Ramos (cell line): Measurements from ENCODE around the gene TUB.

Source experiments
- in situ Hi-C: fragments of 300-500 bp; cut with MboI; formaldehyde crosslinking; loops from one replicate; pipeline ENCODE4 v1.14.3; 2022; ENCODE audit warnings: low sequenced_read_pairs; ENCODE audit not compliant: unreplicated experiment

Gene TUB

DNA sequence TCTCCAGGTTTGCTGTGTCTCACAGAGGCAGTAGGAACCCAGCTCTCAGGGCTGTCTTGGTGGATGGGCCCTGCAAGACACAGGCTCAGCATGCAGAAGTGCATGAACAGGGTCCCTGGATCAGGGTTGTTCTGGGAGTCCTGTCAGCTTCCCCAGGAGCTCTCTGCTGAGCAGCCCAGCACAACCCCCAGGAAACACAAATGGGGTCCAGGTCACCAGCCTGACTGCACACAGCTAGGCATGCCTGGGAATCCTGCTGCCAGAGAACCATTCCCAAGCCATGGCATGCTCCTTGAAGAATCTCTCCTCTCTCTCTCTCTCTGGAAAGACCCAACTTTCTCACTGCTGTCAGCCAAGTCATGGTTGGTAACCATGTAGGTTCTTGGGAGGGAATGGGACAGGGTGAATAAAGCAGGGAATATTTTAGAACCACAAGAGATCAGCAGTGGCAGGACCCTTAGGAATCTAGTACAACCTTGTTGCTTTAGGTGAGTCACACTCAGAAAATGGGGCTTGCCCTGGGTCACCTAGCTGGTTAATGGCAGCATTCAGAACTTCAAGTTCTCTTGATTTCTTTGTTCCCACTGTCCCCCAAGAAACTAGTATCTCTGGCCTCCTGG is 21.4 kb downstream of the TUB start:
- in situ Hi-C loops = no loop called here

- in situ Hi-C loops = no loop called here
These were observed 22.0 kb downstream of the TUB start for GRCh38 chr11:8102965-8103364.

- in situ Hi-C loops = no loop called here
These were observed 22.9 kb downstream of the TUB start for GRCh38 chr11:8103909-8104308.

GRCh38 chr11:8105133-8105532 is 24.1 kb downstream of the TUB start:
- in situ Hi-C loops = no loop called here

DNA sequence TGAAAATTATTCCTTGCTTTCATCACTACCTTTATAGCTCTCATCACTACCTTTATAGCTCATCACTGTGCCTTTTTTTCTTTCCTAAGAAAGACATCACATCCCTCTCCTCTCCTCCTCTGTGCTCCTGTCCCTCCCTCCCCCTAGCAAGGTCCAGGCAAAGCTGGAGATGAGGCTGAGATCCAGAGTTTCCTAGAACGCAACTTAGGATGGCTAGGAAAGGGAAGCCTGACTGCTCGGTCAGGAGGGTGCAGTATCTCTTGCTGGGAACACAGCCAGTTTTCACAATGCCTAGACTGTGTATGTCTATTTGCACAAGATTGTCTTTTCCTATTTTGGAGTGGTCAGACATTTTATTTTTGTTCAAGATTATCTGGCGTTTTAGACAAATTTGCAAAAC is 24.7 kb downstream of the TUB start:
- in situ Hi-C loops = no loop called here

GRCh38 chr11:8106679-8107078 is 25.7 kb downstream of the TUB start:
- in situ Hi-C loops = no loop called here

DNA sequence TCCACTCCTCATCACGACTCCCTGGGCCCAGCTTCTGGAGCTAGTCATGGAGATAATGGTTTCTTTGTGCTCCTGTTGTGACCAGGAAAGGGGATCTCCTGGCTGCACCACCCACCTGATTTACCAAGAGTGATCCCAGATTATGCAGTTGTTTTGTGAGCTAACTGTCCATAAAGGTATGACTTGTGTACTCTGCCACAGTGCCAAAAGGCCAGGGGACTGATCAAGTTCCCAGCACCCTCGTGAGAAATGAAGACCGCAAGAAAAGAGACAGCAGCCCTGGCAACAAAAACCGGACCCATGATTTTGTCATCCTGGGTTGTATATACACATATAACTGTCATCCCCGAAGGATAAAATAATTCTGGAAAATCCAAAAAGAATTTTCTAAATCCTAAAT is 26.6 kb downstream of the TUB start:
- in situ Hi-C loops = no loop called here

GRCh38 chr11:8108421-8108820 is 27.4 kb downstream of the TUB start:
- in situ Hi-C loops = no loop called here

GRCh38 chr11:8109675-8110074 is 28.7 kb downstream of the TUB start:
- in situ Hi-C loops = no loop called here

GRCh38 chr11:8110396-8110795 is 29.4 kb downstream of the TUB start:
- in situ Hi-C loops = no loop called here

- in situ Hi-C loops = no loop called here
These were observed 30.6 kb downstream of the TUB start for GRCh38 chr11:8111636-8112035.

- in situ Hi-C loops = no loop called here
These were observed 41.3 kb downstream of the TUB start for GRCh38 chr11:8122173-8122764.

DNA sequence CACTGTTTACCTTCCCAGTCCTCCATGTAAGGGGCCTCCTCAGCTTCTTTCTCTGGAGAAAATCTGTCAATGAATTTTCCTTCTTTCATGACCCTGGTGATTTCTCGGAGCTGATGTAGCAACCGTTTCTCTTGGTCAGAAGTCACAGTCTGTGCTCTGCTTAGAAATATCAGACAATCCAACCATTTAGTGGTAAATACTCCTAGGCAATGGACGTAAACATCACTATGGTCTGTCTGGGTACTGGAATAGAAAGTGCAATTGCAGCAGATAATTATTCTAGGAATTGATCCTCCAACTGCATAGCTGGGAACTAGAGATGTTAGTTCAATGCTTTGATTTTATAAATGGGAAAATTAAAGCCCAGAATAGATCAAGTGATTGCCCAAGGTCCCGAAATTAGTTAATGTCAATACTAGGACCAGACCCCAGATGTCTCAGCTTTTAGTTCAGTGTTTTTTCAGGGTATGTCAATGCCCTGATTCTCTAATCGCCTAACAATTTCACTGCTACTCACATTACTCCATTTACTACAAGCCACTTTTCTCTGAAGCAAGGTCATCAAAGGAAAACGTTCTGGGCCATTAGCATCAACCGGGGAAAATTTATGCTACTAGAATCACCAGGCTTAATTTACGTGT is 45.8 kb downstream of the TUB start:
- in situ Hi-C loops = no loop called here

DNA sequence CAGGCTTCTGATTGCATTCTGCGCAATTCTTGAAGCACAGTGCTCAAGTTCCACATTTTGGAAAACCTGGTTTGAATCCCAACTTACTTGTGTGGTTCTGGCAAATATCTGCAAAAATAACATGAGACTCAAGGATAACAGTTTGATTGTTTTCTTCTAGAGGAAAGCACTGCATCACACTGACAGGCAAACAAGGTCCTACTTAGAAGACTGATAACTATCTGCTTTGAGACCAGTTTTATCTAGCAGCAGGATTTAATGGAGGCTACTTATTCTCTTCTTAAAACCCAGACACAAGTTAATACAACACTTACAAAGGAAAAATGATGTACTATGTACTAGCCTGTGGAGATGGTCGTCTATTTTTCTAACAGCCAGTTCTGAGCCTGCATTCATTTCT is 46.4 kb downstream of the TUB start:
- in situ Hi-C loops = no loop called here

DNA sequence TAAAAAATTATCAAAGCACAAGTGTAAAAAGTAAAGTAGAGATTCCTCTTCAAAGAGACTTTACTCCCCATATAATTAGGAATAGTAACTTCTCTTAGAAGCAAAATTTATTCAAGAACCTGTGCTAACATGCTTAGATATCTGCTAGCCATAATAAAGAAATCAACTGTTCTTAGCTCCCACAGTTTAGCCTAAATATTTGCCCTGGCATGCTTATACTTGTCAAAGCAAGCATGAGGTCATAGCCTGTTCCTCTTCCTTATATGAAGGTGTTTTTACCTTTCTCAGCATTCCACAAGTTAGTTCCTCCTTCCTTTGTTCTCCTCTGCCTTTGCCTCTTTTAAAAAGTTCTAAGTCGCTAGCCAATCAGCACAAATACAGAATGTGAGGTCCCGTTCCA is 57.5 kb downstream of the TUB start:
- in situ Hi-C loops = no loop called here

DNA sequence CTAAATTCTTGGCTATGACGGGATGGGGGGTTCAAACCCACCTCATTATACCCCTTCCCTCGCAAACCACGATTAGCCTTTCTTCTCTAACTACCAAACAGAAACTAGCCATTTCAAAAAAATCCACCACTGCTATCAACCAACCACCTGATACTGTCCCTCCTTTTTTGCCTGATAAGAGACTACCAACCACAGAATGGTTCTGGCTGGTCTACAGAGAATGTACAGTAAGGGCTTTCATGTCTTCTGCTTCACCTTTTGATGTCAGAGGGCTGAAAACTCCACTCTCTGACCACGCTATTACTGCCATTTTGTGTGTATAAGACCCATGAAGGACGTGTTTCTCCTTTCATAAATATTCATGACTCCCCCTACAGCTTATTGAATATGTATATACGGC is 68.7 kb downstream of the TUB start:
- in situ Hi-C loops = no loop called here
